AG08395 (cell line): ENCODE data around the gene PLPPR3.

Source experiments
- DNase-seq: peaks from one replicate; pipeline ENCODE4 v3.0.0; 2012; ENCODE audit warnings: mixed read lengths, low spot score

Gene PLPPR3, protein sequence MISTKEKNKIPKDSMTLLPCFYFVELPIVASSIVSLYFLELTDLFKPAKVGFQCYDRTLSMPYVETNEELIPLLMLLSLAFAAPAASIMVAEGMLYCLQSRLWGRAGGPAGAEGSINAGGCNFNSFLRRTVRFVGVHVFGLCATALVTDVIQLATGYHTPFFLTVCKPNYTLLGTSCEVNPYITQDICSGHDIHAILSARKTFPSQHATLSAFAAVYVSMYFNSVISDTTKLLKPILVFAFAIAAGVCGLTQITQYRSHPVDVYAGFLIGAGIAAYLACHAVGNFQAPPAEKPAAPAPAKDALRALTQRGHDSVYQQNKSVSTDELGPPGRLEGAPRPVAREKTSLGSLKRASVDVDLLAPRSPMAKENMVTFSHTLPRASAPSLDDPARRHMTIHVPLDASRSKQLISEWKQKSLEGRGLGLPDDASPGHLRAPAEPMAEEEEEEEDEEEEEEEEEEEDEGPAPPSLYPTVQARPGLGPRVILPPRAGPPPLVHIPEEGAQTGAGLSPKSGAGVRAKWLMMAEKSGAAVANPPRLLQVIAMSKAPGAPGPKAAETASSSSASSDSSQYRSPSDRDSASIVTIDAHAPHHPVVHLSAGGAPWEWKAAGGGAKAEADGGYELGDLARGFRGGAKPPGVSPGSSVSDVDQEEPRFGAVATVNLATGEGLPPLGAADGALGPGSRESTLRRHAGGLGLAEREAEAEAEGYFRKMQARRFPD

DNA sequence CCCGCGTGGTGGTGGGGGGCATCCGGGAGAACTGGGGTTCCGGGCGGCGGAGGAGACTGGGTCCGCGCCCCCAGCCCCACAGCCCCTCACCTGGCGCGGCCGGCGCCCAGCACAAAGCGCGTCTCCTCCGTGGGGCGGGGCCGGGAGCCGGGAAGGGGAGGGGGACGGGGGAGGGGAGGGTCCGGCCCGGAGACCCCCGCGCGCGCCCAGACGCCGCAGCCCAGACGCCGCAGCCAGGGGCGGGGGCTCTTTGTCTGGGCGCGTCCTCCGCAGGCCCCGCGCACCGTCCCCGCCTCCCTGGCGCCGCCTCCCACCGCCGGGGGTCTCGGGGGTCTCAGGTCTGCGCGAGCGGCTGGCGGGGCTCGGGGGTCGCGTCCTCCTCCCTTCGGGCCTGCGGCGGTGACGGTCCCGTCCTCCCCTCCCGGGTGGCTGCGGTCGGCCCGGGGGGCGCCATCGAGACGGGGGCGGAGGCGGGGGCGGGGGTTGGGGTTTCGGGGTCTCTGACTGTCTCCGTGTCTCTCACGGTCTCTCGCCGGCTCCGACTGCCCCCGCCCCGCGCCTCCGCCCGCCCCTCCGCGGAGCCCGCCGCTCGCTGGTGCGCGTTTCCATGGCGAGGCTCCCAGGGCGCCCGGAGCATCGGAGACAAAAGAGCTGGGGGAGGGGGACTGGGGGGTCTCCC lies at the start of gene PLPPR3:
Gene PLPPR3, minus strand, starts transcription at position 131 of the 679 bp plus-strand sequence. CDS start 396 bp downstream, outside the sequence.
- DNase-seq: no peak

- no peak for DNase-seq
Observed at GRCh38 chr19:870963-871401, 49.2 kb upstream of the PLPPR3 start.

GRCh38 chr19:870314-870713 lies 48.6 kb upstream of the PLPPR3 start:
- no peak for DNase-seq

- peak; percentile 89 for DNase-seq
Observed at GRCh38 chr19:869245-870177, 47.8 kb upstream of the PLPPR3 start.

DNA sequence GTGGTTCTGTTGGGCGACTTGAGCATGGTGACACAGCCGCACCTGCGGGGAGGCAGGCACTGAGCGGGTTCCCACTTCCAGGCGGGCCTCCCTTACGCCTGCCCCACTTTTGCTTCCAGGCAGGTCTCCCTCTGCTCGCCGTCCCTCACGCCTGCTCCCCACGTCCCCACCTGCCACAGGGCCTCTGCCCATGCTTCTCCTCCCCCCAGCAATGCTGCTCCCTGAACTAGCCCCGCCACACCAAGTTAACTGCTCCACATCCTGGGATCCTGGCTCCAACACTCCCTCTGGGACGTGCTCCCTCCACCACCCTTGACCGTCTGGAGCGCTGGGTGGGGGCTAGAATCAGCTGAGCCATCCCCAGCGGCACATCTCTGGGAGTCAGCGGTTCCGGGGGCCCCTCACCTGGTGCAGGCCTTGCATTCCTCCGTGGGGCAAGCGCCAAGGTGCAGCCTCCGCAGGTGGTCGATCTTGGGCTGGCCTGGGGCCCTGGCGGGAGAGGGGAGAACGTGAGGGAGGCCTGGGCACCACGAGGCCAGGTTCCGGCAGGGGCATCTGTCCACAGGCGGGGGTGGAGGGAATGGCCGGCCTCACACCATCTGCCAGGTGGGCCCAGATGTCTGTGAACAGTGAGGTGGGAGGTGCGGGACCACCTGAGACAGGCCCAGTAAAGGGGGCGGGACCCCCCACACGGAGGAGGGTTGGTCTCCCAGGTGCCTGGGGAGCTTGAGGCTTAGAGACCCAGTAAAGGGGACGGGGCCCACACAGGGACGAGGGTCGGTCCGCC lies 46.9 kb upstream of the PLPPR3 start:
- no peak for DNase-seq

DNA sequence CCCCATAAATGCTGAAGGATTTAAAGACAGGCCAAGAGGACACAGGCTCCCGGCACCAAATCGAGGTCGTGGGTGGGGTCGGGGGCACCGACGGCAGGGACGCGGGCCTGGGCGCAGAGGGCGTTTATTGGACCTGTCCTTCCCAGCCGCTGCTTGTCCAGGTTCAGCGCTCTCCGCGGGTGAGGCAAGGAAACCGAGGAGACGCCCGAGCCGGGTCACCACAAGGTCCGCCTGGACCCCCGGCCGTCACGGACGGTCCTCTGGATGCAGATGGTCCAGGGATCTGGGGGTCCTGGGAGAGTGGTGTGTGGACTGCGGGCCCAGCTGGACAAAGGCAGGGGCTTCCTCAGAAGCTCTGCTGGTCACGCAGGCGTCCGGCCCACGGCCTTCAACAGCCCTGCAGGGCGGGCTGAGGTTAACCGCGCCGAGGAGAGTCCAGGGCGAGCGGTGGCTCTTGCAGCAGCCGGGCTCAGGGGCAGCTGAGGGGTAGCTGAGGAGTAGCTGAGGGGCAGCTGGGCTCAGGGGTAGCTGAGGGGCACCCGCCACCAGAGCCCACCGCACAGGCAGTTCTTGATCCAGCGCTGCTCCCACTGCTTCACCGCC lies 46.2 kb upstream of the PLPPR3 start:
- no peak for DNase-seq

DNA sequence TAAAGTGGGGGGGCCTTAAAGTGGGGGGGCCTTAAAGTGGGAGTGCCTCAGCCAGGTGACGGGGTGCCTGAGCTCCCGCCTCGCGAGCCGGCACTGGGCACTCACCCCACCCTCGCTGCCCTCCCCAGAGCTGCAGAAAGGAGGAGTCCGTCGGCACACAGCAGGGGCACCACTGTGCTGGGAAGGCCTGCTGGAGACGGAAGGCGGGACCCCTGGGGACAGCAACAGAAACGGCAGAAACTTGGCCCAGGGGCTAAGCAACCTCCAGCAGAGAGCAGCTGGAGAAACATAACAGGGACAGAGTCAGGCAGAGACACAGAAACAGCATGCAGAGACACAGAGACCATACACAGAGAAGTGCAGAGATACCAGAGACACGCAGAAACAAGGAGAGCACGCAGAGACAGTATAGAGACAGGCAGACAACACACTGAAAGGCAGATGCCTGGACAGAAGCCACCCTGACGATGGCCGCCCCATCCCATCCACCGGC lies 45.6 kb upstream of the PLPPR3 start:
- no peak for DNase-seq

DNA sequence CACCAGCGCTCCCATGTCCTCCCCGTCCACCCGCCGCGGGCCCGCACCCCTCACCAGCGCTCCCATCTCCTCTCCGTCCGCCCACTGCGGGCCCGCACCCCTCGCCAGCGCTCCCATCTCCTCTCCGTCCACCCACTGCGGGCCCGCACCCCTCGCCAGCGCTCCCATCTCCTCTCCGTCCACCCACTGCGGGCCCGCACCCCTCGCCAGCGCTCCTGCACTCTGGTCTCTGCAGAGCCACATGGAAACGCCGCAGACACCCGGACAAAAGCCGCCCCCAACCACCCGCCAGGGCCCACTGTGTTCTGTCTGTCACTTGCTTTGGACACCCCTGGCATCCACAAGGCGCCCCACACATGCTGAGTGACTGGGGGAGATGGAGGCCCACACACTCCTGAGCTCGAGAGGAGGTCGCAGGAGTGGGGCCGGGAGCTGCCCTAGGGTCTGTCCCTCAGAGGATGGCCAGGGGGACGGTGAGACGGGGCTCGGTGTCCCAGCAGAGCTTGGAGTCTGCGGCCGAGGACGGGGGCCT lies 45.1 kb upstream of the PLPPR3 start:
- DNase-seq: no peak

- no peak for DNase-seq
Observed at GRCh38 chr19:863315-863620, 41.5 kb upstream of the PLPPR3 start.

GRCh38 chr19:862581-863314 lies 41.0 kb upstream of the PLPPR3 start:
- DNase-seq: peak; percentile 45

DNA sequence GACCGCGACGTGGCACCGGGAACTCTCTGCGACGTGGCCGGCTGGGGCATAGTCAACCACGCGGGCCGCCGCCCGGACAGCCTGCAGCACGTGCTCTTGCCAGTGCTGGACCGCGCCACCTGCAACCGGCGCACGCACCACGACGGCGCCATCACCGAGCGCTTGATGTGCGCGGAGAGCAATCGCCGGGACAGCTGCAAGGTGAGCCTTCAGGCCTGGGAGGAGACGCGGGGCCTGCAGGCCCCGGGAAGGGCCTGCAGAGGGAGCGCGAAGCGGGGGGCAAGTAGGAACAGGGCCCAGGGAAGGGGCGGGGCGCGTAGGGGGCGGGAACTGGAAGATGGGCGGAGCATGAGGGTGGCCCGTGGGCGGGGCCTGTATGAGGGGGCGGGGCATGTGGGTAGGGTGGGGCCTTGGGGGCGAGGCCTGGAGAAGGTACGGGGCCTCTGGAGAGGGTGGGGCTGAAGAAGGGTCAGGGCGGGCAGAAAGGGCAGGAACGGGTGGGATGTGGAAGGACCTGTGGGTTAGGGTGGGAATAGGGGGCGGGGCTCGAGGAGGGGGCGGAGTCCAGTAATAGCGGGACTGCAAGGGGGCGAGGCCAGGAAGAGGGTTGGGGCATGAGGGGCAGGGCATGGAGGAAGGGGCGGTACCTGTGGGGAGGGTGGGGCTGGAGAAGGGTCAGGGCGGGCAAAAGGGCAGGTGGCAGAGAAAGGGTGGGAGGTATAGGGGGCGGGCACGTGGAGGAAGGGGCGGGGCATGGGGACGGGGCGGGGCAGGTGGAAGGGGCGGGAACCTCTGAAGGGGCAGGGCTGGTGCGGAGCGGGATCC lies 40.2 kb upstream of the PLPPR3 start:
- peak; percentile 42 for DNase-seq

GRCh38 chr19:861141-861755 lies 39.5 kb upstream of the PLPPR3 start:
- DNase-seq: no peak

GRCh38 chr19:858868-859843 lies 37.4 kb upstream of the PLPPR3 start, which contains the start of gene CFD:
CFD (plus strand) TSS chr19:859664; CDS start chr19:859690, 26 bp downstream.
- DNase-seq: peak; percentile 30

DNA sequence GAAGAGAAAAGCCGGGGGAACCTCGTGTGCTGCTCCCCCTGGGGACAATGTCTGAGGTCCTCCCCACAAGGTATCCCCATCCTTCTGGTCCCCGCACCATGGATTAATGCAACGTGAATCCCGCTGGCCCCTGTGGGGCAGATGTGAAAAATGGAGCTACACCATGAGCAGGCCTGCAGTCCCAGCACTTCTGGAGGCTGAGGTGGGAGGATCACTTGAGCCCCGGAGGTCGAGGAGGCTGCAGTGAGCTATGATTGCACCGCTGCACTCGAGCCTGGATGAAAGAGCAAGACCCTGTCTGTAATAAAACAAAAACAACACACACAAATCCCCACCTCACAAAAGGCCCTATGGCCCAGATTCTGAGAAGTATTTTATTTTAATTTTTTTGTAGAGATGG lies 36.5 kb upstream of the PLPPR3 start:
- DNase-seq: no peak

DNA sequence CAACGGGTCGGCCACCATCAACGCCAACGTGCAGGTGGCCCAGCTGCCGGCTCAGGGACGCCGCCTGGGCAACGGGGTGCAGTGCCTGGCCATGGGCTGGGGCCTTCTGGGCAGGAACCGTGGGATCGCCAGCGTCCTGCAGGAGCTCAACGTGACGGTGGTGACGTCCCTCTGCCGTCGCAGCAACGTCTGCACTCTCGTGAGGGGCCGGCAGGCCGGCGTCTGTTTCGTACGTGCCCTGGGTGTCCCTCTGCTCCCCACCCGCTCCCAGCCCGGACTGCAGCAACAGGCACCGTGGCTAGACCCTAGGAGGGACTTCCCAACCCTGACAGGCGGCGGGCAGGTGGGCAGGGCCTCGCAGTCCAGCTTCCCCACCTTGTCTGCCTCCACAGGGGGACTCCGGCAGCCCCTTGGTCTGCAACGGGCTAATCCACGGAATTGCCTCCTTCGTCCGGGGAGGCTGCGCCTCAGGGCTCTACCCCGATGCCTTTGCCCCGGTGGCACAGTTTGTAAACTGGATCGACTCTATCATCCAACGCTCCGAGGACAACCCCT lies 33.9 kb upstream of the PLPPR3 start:
- no peak for DNase-seq

DNA sequence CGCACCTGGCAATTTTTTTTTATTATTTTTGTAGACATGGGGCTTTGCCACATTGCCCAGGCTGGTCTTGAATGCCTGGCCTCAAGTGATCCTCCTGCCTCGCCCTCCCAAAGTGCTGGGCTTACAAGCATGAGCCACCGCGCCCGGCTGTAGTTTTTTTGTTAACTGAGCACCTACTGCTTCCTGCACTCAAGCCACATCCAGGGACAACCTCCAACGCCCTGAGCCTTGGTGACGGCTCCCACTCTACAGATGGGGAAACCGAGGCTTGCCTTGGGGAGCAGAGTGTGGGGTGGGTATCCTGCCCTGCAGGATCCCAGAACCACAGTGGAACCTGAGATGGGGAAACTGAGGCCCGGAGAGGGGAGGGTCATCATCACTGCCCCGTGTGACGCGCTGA lies 33.4 kb upstream of the PLPPR3 start:
- no peak for DNase-seq
